CD4-positive, alpha-beta memory T cell (primary cell): Measurements from ENCODE around the gene DAZAP1. TPM values are rescaled to one million over a fixed set of nuclear protein-coding genes. Genes with fewer than 3 reads are reported as not detected.

ENCODE experiments used
- CTCF ChIA-PET: fragments of 350-600 bp; sonication (Branson Sonifier 250); formaldehyde crosslinking; loops from one replicate; lab custom pipeline; 2021; ENCODE audit warnings: inconsistent platforms; ENCODE audit not compliant: partially characterized antibody; lab: Charles Lee
- POLR2A ChIA-PET: fragments of 350-600 bp; sonication (Branson Sonifier 250); formaldehyde crosslinking; loops from one replicate; lab custom pipeline; 2021; ENCODE audit not compliant: partially characterized antibody; lab: Charles Lee
- DNase-seq, 5 donors: peaks; one replicate each; pipeline versions ENCODE4 v3.0.0 to v3.0.0-alpha.2; 2020 to 2022; ENCODE audit warnings: mixed read lengths in 1 of 5
- H3K27ac ChIP-seq: one replicate; pipeline ENCODE4 v1.7.0; 2013; ENCODE audit warnings: low read depth, low read length
- H3K27me3 ChIP-seq: 2 replicates; pipeline ENCODE4 v1.7.0; 2013; ENCODE audit warnings: mild to moderate bottlenecking, low read length, moderate library complexity; ENCODE audit not compliant: insufficient read depth
- H3K36me3 ChIP-seq: 2 replicates; pipeline ENCODE4 v1.7.0; 2013; ENCODE audit warnings: mild to moderate bottlenecking, low read length, moderate library complexity; ENCODE audit not compliant: insufficient read depth
- H3K4me1 ChIP-seq: 2 replicates; pipeline ENCODE4 v1.7.0; 2013; ENCODE audit warnings: mild to moderate bottlenecking, low read length, moderate library complexity; ENCODE audit not compliant: insufficient read depth
- H3K4me3 ChIP-seq, 2 donors: one replicate each; pipeline ENCODE4 v1.7.0; 2013; ENCODE audit warnings: low read length in 2 of 2, mild to moderate bottlenecking in 1 of 2
- H3K9me3 ChIP-seq, 2 donors: one replicate each; pipeline ENCODE4 v1.7.0; 2013; ENCODE audit warnings: low read length in 2 of 2, control low read depth in 1 of 2; ENCODE audit not compliant: control insufficient read depth in 1 of 2
- H3K27ac Mint-ChIP-seq, 7 donors: one replicate each; pipeline ENCODE4 v1.8.0; 2020 to 2021; ENCODE audit warnings: mixed read lengths in 7 of 7, mild to moderate bottlenecking in 6 of 7, inconsistent platforms in 3 of 7, moderate library complexity in 3 of 7
- H3K27me3 Mint-ChIP-seq, 2 donors: one replicate each; pipeline ENCODE4 v1.8.0; 2020 to 2021; ENCODE audit warnings: mixed read lengths in 2 of 2
- H3K36me3 Mint-ChIP-seq, 2 donors: one replicate each; pipeline ENCODE4 v1.8.0; 2020 to 2021; ENCODE audit warnings: mixed read lengths in 2 of 2, inconsistent platforms in 1 of 2, mild to moderate bottlenecking in 1 of 2
- H3K4me1 Mint-ChIP-seq, 4 donors: one replicate each; pipeline ENCODE4 v1.8.0; 2020 to 2021; ENCODE audit warnings: mixed read lengths in 4 of 4, mild to moderate bottlenecking in 1 of 4
- H3K4me3 Mint-ChIP-seq, 8 donors: one replicate each; pipeline ENCODE4 v1.8.0; 2020 to 2021; ENCODE audit warnings: mixed read lengths in 8 of 8, mild to moderate bottlenecking in 7 of 8, moderate library complexity in 6 of 8, inconsistent platforms in 3 of 8
- H3K9me3 Mint-ChIP-seq, 8 donors: one replicate each; pipeline ENCODE4 v1.8.0; 2020 to 2021; ENCODE audit warnings: mixed read lengths in 8 of 8, mild to moderate bottlenecking in 5 of 8, inconsistent platforms in 3 of 8, moderate library complexity in 1 of 8
- intact Hi-C: fragments of 100-400 bp; cut with micrococcal nuclease; formaldehyde crosslinking; loops from one replicate; pipeline ENCODE4 v1.15.1; 2023
- polyA plus RNA-seq, 2 donors: library from polyadenylated mRNA; unstranded; fragments of 300-500 nt; fragmentation: Illumina TruSeq; gene quantifications; one replicate each; pipeline ENCODE4 v1.2.3, GENCODE V29; 2021
- total RNA-seq, 2 experiments: library from RNA; stranded (reverse); gene quantifications; one replicate each; pipeline ENCODE4 v1.2.3, GENCODE V29; 2021

Gene DAZAP1
- total and polyA plus RNA-seq, 4 experiments from 2014 or later = 2.5 to 152 (median 76.1) TPM

DNA sequence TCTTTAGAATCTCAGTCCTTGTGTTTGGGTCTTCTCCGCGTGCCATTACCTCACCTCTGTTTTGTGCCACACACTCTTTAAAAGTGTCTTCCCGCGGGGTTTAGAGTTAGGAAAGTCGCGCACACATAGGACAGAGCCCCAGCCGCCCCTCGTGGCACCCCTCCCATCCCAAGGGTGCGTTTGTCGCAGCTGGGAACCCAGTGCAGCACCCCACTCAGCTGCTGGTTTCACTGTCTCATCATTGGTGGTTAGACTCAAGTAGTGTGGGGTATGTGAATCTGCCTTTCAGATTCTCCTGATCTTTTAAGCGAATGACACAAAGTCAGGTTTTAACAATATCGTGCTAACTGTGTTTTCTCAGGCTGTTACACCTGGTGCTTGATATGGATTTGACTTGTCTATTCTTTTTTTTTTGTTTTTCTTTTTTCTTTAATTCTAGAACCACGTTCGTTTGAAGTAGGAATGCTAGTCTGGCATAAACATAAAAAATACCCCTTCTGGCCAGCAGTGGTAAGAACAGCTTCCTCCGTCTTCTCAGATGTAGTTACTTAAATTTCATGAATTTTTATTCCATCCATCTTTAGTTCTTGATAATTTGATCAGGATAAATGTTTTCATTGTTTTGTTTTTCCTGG is 43.2 kb upstream of the DAZAP1 start:
- ChIA-PET CTCF (interaction anchor here (0.7 kb wide), 1 partner anchor 14 kb away, joined by 4 read pairs; no protein-coding TSS in a partner anchor), POLR2A (no interaction called here)
- no peak overlapping the region for H3K27ac ChIP-seq
- peak in 1 of 5 donors; percentile 15 for DNase-seq
- H3K4me3 ChIP-seq = no peak overlapping the region
- peaks cover 6 to 29% (median 17%) of the 10 kb centered on the region in 4 donors for H3K4me1 Mint-ChIP-seq
- peak overlapping the region in 3 of 7 donors; percentile 27 to 76 (median 51) for H3K27ac Mint-ChIP-seq
- intact Hi-C loops = no loop called here
- peaks cover 16 to 35% of the 10 kb centered on the region in 2 donors for H3K36me3 Mint-ChIP-seq
- no peaks in the 10 kb centered on the region for H3K9me3 ChIP-seq
- H3K36me3 ChIP-seq = peaks cover 5% of the 10 kb centered on the region
- H3K27me3 Mint-ChIP-seq = no peaks in the 10 kb centered on the region
- H3K4me1 ChIP-seq = peaks cover 13% of the 10 kb centered on the region
- H3K27me3 ChIP-seq = no peaks in the 10 kb centered on the region
- peak overlapping the region in 7 of 8 donors; percentile 10 to 71 (median 59) for H3K4me3 Mint-ChIP-seq
- H3K9me3 Mint-ChIP-seq = no peaks in the 10 kb centered on the region

DNA sequence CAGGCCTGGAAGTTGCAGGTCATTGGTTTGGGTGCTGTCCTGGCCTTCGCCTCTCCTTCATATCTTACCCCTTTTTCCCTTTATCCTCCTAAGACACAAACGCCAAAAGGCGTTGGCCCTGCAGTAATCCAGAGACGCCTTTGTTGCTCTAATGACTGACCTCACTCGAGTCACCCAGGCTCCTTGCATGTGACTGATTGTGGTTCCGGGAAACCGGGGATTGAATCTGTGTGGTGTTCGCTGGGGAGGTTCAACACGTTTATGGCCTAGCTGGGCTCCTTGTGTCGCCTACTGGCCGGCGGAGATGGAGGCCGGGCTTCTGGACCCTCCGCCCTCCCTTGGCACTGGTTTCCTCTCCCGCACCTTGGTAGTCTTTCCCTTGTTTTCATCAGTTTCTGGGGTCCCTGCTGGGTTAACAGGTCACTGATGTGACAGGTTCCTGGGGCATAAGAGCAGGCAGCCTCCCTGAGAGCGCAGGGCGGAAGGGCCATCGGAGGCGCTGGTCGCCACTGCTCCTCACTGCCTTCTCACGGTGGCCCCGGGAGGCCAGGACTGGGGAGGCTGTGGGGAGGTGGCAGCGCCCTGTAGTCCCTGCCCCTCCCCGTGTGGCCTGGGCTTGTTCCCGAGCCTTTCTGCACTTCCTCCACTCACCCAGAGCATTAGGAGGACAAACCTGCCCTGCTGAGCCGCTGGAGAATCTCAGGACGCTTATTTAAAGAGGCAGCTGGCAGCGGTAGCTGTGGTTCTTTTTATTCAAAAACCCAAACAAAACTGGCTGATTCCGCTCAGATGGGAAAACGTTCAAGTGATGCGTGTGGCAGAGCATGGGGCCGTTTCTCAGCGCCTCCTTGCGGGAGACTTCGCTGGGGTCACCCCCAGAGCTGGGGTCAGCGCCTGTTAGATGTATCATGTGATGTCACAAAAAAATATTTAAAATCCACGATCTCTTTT is 41.8 kb upstream of the DAZAP1 start:
- POLR2A ChIA-PET = no interaction called here
- CTCF ChIA-PET = no interaction called here
- no peak overlapping the region for H3K4me3 Mint-ChIP-seq
- Histone ChIP-seq H3K9me3 (no peaks in the 10 kb centered on the region), H3K4me1 (peaks cover 13% of the 10 kb centered on the region), H3K27ac (no peak overlapping the region), H3K36me3 (peaks cover 5% of the 10 kb centered on the region), H3K4me3 (no peak overlapping the region), H3K27me3 (no peaks in the 10 kb centered on the region)
- no peaks in the 10 kb centered on the region for H3K9me3 Mint-ChIP-seq
- H3K36me3 Mint-ChIP-seq = peaks cover 8 to 28% of the 10 kb centered on the region in 2 donors
- H3K27me3 Mint-ChIP-seq = no peaks in the 10 kb centered on the region
- intact Hi-C loops = no loop called here
- H3K27ac Mint-ChIP-seq = peak overlapping the region in 1 of 7 donors; percentile 41
- H3K4me1 Mint-ChIP-seq = peaks cover 6 to 27% (median 15%) of the 10 kb centered on the region in 4 donors
- DNase-seq = no peak

DNA sequence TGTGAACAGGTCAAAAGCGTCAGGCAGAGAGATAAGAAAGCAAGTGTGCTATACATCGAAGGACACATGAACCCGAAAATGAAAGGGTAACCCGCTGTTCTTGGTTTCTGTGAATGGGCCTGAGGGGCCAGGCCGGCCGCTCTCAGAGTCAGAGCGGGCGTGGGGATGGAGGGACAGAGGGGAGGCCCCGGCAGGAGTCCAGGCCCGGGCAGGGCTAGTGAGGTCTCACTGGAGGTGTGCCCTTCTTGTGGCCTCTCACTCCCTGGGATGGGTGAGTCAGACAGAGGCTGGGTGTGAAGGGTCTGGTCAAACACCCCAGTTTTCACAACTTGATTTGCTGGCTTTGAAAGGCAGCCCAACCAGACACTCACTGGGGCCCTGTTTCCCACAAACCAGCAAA is 41.1 kb upstream of the DAZAP1 start:
- peaks cover 6 to 27% (median 15%) of the 10 kb centered on the region in 4 donors for H3K4me1 Mint-ChIP-seq
- no peak for DNase-seq
- H3K36me3 ChIP-seq = peaks cover 5% of the 10 kb centered on the region
- no peak overlapping the region for H3K27ac ChIP-seq
- intact Hi-C loops = no loop called here
- no peak overlapping the region for H3K27ac Mint-ChIP-seq
- no peaks in the 10 kb centered on the region for H3K27me3 ChIP-seq
- H3K36me3 Mint-ChIP-seq = peaks cover 8 to 23% of the 10 kb centered on the region in 2 donors
- H3K9me3 ChIP-seq = no peaks in the 10 kb centered on the region
- CTCF ChIA-PET = no interaction called here
- peaks cover 13% of the 10 kb centered on the region for H3K4me1 ChIP-seq
- no peak overlapping the region for H3K4me3 ChIP-seq
- no peaks in the 10 kb centered on the region for H3K9me3 Mint-ChIP-seq
- no peaks in the 10 kb centered on the region for H3K27me3 Mint-ChIP-seq
- POLR2A ChIA-PET = no interaction called here
- no peak overlapping the region for H3K4me3 Mint-ChIP-seq

DNA sequence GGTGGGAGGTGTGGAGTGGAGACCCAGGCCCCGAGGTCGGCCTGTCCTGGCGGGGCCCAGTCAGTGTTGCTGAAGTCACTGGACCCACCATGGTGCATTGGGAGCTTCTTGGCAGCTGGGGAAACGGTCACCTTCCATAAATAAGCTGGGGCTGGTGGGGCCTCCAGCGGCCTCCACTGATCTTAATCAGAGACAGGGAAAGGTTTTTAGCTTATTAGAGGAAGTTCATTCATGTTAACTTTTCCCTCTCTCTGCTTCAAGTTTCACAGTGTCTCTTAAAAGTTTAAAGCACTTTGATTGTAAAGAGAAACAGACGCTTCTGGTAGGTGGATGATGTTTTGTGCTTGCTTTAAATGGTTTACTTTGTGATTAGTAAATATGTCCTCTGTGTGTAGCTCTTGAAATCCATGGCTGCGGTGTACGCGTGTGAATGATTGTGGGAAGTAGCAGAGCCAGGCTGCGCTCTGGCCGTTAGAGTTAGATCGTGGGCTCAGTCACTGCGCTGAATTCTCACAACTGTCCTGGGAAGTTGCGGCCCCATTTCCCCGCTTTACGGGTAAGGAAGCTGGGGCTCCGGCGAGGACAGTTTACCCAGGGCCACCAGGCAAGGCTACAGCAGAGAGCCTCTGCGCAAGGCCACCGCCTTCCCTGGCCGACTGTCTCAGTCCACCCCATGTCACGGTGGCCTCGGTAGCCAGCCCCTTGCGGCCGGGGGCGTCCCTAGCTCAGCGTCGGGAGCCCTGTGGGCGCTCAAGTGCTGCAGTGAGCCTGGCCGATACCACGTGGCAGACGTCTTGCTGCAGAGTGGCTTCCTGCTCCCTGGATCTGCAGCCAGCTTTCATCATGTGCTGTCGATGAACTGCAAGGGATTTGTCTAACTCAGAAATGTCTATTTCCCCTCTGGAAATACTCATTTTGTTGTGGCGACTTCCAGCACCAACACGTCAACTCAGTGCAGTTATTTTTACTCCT is 40.2 kb upstream of the DAZAP1 start:
- Histone ChIP-seq H3K27me3 (no peaks in the 10 kb centered on the region), H3K4me1 (peaks cover 13% of the 10 kb centered on the region), H3K4me3 (no peak overlapping the region), H3K27ac (no peak overlapping the region), H3K9me3 (no peaks in the 10 kb centered on the region), H3K36me3 (peaks cover 5% of the 10 kb centered on the region)
- Mint-ChIP-seq H3K27ac (no peak overlapping the region), H3K4me1 (peaks cover 5 to 24% (median 15%) of the 10 kb centered on the region in 4 donors), H3K27me3 (no peaks in the 10 kb centered on the region), H3K36me3 (peaks cover 8 to 18% of the 10 kb centered on the region in 2 donors), H3K9me3 (no peaks in the 10 kb centered on the region), H3K4me3 (no peak overlapping the region)
- intact Hi-C loops = no loop called here
- ChIA-PET POLR2A (interaction anchor here (0.7 kb wide), 1 partner anchor 98 kb away, joined by 3 read pairs; the partner anchor contains the start of gene CIRBP), CTCF (interaction anchor here (0.6 kb wide), 1 partner anchor 71 kb away, joined by 4 read pairs; no protein-coding TSS in a partner anchor)
- no peak for DNase-seq

- Histone ChIP-seq H3K9me3 (no peaks in the 10 kb centered on the region), H3K27ac (no peak overlapping the region), H3K4me3 (no peak overlapping the region), H3K27me3 (no peaks in the 10 kb centered on the region), H3K4me1 (peaks cover under 1% of the 10 kb centered on the region), H3K36me3 (no peaks in the 10 kb centered on the region)
- intact Hi-C loops = no loop called here
- Mint-ChIP-seq H3K27ac (no peak overlapping the region), H3K36me3 (peaks cover 8 to 13% of the 10 kb centered on the region in 2 donors), H3K4me3 (no peak overlapping the region), H3K9me3 (no peaks in the 10 kb centered on the region), H3K27me3 (no peaks in the 10 kb centered on the region), H3K4me1 (peaks cover 0 to 4% (median 1%) of the 10 kb centered on the region in 4 donors)
- POLR2A ChIA-PET = no interaction called here
- no peak for DNase-seq
- CTCF ChIA-PET = no interaction called here
These were observed 38.1 kb upstream of the DAZAP1 start for GRCh38 chr19:1369214-1369805.

GRCh38 chr19:1370579-1371361 is 36.6 kb upstream of the DAZAP1 start:
- H3K27me3 Mint-ChIP-seq = no peaks in the 10 kb centered on the region
- H3K9me3 ChIP-seq = no peaks in the 10 kb centered on the region
- H3K9me3 Mint-ChIP-seq = no peaks in the 10 kb centered on the region
- H3K4me3 Mint-ChIP-seq = no peak overlapping the region
- no peak for DNase-seq
- no peak overlapping the region for H3K4me3 ChIP-seq
- H3K4me1 ChIP-seq = no peaks in the 10 kb centered on the region
- CTCF ChIA-PET = no interaction called here
- no peaks in the 10 kb centered on the region for H3K27me3 ChIP-seq
- H3K27ac ChIP-seq = no peak overlapping the region
- H3K27ac Mint-ChIP-seq = no peak overlapping the region
- POLR2A ChIA-PET = interaction anchor here (0.6 kb wide), 1 partner anchor 126 kb away, joined by 3 read pairs; no protein-coding TSS in a partner anchor
- intact Hi-C loops = no loop called here
- no peaks in the 10 kb centered on the region for H3K36me3 ChIP-seq
- H3K36me3 Mint-ChIP-seq = peaks cover 4 to 15% of the 10 kb centered on the region in 2 donors
- H3K4me1 Mint-ChIP-seq = no peaks in the 10 kb centered on the region
